ENCODE data around the gene FMO4.
A peak's percentile ranks its signal among the peaks of the same experiment; 100 is the strongest.

The FMO4 gene

DNA sequence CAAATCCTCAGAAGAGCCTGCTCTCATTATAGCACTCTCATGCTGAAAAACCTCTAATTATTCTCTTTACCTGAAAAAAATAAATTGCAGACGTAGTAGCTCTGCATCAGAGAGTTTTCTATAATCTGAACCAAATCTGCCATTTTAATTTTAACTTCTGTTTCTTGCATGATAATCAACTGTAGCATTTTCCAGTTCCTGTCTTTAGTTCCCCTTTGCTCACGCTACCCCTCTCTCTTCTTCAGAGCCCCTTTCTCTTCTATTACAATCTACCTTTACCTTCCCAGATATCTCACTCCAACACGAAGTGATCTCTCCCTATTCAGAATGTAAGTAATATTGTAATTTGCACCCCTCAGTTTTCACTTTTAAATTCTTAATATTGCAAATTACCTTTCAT is 34.3 kb upstream of the FMO4 start:
- TF ChIP-seq, protein P1, sequence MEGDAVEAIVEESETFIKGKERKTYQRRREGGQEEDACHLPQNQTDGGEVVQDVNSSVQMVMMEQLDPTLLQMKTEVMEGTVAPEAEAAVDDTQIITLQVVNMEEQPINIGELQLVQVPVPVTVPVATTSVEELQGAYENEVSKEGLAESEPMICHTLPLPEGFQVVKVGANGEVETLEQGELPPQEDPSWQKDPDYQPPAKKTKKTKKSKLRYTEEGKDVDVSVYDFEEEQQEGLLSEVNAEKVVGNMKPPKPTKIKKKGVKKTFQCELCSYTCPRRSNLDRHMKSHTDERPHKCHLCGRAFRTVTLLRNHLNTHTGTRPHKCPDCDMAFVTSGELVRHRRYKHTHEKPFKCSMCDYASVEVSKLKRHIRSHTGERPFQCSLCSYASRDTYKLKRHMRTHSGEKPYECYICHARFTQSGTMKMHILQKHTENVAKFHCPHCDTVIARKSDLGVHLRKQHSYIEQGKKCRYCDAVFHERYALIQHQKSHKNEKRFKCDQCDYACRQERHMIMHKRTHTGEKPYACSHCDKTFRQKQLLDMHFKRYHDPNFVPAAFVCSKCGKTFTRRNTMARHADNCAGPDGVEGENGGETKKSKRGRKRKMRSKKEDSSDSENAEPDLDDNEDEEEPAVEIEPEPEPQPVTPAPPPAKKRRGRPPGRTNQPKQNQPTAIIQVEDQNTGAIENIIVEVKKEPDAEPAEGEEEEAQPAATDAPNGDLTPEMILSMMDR (IDR thresholded peaks at IDR 0.05; ENCODE audit: low read depth, low read length) = no peak

DNA sequence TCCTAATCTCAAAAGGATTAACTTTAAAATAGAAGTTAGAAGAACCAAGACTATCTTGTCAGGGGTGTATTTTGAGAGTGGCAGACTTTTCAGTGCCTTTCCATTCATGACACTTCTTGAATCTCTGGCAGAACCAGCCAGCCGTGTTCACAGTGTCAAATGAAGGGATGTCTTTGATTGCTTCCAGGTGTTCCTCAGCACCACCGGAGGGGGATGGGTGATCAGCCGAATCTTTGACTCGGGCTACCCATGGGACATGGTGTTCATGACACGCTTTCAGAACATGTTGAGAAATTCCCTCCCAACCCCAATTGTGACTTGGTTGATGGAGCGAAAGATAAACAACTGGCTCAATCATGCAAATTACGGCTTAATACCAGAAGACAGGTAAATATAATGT is 33.4 kb upstream of the FMO4 start:
- TF ChIP-seq, protein P1 (IDR thresholded peaks at IDR 0.05; ENCODE audit: low read depth, low read length) = no peak
- no peak for DNase-seq (ENCODE audit: extremely low read depth, low read depth)

More for the DNA sequence above, 34.3 kb upstream of the FMO4 start:
- no peak for DNase-seq (ENCODE audit: extremely low read depth, low read depth)

DNA sequence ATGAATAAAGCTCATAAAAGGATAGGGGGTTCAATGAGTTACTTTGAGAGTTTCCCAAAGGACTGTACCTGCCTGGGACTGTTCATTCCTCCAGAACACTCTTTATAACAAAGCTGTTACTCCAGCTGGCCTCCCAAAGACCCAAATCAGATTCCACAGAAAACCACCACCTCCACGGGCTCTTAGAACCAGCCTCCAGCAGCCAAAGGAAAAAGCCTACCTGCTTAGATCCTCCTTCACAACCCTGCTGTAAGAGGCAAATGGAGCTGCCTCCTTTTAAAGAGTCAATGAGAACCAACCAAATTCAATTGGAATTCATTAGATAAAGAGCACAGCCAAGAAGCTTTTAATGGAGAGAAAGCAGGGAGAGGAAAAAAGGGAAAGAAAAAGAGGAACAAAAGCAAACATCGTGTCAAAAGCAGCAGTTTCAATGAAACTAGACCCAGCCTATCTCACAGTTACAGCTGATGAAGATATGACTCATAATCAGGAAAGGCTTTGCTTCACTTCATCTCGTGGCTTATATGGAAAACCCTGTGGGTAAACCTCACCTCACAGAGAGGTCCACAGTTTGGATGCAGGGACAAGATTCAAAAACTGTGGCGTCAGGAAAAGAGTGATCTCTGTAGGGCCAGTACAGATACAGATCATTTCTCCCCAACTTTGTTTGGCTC is 27.8 kb upstream of the FMO4 start:
- TF ChIP-seq, protein P1 (IDR thresholded peaks at IDR 0.05; ENCODE audit: low read depth, low read length) = no peak
- DNase-seq (ENCODE audit: extremely low read depth, low read depth) = no peak

DNA sequence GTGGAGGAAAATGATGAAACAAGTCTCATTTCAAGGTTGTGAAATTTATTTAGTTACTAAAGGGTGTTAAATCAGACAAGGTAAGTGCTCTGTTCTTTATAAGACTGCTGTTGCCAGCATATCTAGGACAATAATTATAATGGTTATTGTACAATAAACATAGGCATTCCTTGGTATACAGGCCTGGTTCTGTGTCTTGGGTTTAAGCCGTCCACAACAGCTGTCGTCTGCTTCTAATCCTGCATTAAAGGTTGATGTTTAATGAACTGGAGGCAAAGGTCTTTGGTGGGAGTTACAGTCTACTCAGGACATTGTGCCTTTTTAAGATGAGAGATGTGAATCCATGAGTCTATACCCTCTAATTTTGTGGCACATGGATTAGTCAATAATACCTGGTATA is 23.4 kb upstream of the FMO4 start:
- TF ChIP-seq, protein P1 (IDR thresholded peaks at IDR 0.05; ENCODE audit: low read depth, low read length) = no peak
- no peak for DNase-seq (ENCODE audit: extremely low read depth, low read depth)

DNA sequence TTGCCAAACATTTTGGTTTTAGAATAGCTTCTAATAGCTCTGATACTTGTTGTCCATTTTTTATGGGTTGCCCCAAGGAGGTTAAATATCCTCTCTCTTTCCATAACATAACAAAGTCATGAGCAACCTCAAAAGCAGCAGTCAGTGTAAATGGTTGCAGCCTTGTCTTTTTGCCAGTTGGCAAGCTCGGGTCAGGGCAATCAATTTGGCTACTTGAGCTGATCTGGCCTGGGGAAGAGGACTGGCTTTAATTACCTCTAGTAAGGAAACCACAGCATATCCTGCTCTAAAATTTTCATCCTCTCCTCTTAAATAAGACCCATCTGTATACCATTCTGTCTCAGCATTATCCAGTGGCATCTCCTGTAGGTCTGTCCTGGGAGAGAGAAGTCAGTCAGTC is 21.2 kb upstream of the FMO4 start:
- DNase-seq (ENCODE audit: extremely low read depth, low read depth) = peak; percentile 91
- TF ChIP-seq, protein P1 (IDR thresholded peaks at IDR 0.05; ENCODE audit: low read depth, low read length) = no peak

DNA sequence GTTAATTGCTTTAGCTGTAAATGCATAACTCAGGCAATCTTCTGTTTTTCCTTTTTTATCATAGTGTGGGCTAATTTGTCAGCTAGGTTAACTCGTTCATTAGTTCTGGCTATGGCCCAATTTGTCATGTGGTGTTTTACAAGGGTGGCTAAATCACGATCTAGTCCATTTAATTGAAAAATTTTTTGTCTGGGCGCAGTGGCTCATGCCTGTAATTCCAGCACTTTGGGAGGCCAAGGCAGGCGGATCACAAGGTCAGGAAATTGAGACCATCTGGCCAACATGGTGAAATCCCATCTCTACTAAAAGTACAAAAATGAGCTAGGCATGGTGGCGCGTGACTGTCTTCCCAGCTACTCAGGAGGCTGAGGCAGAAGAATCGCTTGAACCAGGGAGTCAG is 18.6 kb upstream of the FMO4 start:
- DNase-seq (ENCODE audit: extremely low read depth, low read depth) = peak; percentile 4

DNA sequence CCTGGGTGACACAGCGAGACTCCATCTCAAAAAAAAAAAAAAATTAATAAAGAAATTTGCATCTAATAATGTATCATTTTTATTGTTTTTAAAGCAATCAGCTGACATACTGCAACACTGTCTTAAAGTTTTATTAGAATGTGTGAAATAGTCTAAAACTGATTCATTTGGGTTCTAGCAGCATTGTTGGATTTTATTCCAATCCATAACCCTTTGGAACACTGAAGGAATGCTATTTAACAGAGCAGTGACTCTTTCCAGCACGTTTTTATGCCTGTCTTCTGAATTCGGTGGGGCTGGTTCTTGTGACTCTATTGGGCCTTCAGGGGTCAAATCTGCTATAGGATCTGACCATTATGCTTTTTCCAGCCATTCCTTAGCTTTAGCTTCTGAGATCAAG is 18.2 kb upstream of the FMO4 start:
- TF ChIP-seq, protein P1 (IDR thresholded peaks at IDR 0.05; ENCODE audit: low read depth, low read length) = no peak
- no peak for DNase-seq (ENCODE audit: extremely low read depth, low read depth)

DNA sequence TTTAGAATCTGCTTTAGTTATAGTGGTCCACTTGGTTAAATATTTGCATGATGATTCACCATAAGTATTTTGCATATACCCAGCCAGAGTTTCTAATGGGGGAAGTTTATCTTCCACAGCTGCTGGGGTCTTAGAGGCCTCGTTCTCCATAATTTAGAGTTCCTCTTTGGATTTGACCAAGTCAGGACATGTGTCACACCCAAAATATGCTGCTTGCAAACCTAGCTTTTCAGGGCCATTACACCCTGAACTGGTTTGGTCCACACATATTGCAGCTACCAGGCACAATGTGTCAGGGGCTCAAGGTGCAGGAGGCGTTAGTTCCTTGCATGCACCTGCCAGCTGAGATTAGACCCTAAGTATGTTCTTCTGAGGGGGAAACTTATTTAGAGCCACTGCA is 17.1 kb upstream of the FMO4 start:
- TF ChIP-seq, protein P1 (IDR thresholded peaks at IDR 0.05; ENCODE audit: low read depth, low read length) = no peak
- no peak for DNase-seq (ENCODE audit: extremely low read depth, low read depth)
